HG03045 (cell line): ENCODE data around the gene C16orf96.

Experiments used
- ATAC-seq: cut with Tn5 transposase; IDR thresholded peaks from one replicate; pipeline ENCODE4 v1.9.1; 2021; ENCODE audit warnings: mild to moderate bottlenecking, moderate library complexity; ENCODE audit not compliant: unreplicated experiment

C16orf96 gene

DNA sequence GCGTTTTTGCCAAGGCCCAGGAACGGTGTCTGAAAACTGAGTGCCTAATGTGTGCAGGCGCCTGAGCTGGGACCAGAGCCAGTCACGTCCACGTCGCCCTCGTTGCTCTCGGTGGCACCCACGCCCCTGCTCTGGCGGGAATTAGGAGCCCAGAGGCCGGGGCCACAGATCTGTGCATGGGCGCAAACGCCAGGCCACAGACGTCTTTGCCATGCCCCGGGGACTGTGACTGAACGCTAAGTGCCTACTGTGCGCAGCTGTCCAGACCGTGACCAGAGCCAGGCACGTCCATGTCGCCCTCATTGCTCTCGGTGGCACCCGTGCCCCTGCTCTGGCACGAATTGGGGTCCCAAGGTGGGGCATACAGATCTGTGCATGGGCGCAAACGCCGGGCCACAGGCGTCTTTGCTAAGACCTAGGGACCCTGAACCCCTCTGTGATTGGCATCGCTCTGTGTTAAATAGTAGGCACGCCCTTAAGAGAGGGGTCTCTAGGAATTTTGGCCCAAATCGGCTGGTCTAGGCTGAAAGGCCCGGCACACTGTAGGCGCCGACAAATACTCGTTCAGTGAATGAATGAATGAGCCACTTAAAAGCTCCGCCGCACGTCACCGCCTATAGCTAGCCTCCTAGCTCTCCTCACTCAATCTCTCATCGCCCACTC, 59.4 kb downstream of the C16orf96 start:
- no peak for ATAC-seq

DNA sequence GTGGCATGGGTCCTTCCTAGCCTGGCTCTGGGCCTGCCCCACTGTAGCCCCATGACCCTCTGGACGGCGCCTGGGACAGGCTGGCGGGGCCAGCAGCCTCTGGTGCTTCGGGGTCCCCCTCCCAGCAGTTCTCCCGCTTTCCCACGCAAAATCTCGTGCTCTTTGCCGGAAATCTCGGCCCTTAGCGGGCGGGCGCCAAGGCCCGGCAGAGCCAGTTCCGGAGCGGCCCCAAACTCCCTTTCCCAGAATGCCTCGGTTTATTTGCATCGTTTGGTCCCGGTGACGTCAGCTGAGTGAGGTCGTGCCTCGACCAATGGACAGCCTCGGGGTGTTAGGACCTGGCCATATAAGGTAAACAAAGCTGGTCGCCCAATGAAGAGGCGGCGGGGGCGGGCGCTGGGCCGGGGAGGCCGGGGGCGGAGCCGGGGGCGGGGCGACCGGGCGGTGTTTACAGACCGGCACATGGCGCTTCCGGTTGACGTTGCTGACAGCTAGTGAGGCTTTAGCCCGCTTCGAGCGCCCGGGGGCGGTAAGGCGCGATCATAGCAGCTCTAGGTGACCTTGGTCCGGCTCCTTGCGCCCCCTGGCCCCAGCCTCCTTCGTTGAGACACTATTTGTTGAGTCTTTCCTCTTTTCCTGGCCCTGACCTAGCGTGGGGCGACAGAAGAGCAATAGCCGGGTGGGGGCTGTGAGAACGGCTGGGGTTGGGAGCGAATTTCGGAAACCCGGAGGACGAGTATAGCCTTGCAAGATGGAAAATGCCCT, 60.1 kb downstream of the C16orf96 start:
- peak; percentile 76 for ATAC-seq

DNA sequence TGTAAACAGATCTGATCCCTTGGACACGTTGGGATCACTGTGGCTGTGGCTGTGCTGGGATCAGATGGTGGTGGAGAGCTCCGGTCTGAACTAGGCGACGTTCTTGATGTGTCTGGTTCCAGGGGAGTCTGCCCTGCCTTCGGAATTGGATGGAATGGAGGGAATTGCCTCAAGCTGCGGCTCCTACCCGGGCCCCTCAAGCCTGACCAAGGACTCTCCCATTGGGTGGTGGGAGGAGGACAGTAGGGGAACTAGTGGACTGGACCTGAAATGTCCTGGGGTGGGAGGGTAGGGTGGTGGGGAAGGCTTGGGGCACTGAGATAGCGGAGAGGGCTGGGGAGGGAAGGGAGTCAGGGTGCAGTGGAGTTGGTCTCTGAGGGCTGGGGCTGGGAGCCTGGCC, 61.7 kb downstream of the C16orf96 start:
- no peak for ATAC-seq

DNA sequence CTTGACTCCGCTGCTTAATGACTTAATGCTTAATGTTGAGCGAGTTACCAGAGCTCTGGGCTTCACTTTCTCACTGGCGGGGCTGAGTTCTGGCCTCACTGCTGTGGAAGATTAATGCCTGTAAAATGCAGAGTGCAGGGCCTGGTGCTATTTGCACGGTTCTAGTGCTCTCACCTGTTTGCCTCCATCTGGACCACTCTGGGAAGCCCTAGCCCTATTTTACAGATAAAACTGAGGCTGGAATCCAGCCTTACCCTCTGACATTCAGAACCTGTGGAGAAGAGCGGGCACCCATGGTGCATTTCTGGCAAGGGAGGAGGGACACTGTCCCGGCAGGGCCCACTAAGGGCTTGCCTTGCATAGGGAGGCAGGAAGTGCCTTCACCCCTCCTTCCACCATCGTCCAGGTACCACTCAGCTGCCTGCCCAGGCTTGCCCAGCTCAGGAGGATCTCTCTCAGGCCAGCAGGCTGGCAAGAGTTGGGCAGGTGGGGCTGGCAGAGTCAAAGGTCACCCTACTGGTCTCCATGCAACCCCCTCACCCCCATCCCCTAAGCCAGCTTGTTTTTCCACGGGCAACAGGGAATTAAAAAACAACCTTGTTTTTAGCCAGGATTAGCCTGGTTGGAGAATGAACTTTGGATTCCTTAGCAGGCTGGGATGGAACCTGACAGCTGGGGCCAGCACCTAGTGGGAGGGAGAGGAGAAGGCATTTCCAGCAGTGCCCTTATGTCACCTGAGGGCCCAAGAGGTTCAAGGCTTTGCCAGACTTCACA, 62.7 kb downstream of the C16orf96 start:
- no peak for ATAC-seq

DNA sequence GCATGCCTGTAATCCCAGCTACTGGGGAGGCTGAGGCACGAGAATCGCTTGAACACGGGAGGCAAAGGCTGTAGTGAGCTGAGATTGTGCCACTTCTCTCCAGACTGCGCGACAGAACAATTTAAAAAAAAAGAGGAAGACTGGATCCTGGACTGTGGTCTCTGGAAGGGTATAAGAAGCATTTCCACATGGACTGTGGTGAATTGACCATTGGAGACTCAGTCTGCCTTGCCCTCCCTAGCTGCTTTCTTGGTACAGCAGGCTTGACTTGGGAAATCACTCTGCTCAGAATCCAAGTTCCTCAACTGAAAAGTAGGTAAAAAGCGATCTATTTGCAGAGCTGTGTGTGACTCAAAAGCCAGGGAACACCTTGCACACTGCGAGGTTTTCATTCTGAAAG, 67.5 kb downstream of the C16orf96 start:
- ATAC-seq, result no peak

DNA sequence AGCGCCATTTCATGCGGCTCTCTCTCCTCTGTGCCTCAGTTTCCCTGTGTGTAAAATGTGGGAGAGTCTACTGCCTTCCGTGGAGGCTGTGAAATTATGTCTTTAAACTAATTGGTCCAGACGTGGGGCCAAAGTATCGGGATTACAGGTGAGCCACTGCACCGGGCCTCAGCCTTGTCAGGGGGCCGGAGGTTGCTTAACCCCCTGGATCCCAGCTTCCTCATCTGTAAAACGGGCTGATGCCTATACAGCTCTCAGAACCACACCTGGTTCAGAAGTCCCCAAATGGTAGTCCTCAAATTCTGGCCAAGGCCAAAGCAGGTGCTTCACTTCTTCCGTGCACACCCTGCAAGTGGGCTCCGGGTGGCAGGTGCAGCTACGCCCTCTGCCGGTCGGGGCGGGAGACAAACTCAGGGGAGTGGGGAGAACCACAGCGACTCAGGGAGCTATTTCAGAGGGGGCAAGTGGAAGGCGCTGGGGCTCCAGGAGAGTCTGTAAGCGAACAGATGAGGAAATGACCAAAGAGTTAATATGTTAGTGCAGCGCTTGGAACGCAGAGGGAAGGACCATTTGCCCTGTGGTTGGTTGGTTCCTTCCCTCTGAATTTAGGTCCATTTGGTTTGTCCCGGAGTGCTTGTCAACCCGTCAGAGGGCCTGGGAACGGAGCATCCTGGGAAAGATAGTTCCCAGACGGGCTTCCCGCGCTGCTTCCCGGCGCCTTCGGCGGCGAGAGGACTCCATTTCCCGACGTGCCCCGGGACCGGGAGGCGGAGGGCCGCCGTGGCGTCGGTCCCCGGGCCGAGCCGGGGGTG, 68.1 kb downstream of the C16orf96 start, which contains the start of gene MGRN1:
MGRN1 (plus strand) TSS at position 812 of the 812 bp plus-strand sequence. CDS start 135 bp downstream, outside the sequence.
- peak; percentile 74 for ATAC-seq

DNA sequence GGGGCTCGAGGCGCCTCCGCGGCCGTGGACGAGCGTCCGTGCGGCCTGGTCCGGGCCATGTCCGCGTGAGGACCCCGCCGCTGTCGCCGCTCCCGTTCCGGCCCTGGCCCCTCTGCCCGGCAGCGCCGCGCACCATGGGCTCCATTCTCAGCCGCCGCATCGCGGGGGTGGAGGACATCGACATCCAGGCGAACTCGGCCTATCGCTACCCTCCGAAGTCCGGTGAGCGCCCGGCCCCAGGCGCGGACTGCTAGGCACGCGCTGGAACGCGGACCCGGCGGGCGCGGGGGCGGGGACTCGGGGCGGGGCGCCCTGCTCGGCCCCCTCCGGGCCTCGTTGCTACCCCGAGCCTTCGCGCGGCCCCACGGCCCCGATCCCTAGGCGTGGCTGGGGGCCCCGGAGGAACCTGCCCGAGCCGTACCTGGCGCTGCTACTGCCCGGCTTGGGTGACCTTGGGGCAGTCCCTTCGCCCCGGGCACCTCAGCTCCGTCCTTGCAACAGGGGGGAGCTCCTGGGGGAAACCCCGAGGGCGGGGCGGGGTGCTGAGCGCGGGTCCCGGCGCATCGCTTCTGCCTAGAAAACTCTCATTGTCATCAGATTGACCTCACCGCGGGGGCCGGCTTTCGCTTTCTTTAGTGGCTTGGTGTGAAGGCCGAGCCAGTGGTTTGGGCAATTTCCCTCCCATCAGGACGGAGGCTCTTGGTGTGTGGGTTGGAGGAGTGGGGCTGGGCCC, 68.9 kb downstream of the C16orf96 start:
- ATAC-seq, result peak; percentile 57

DNA sequence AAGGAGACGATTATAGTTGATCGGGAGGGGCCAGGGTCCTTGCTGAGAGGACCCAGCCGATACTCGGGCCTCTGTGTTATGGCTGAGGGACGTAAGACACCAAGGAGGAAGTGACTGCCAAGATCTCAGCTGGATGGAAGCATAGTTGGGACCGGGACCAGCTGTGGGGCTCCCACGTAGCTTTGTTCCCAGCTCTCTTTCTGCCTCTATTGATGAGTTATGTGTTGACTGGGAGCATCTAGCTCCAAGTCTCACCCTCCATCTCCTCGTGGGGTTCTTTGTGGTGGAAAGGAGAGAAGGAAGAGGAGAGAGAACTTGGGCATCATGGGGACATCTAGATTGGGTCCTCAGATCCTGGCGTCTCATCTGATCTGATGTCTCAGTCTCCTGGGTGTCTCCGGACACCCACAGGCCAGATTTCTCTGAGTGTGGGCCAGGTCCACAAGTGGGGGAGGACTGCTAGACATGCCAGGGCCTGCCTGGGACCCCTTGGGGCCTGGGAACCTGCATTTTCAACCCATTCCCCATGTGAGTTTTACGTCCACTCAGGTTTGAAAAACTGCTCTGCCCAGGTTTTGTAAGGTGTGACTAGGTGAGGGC, 69.5 kb downstream of the C16orf96 start:
- no peak for ATAC-seq

DNA sequence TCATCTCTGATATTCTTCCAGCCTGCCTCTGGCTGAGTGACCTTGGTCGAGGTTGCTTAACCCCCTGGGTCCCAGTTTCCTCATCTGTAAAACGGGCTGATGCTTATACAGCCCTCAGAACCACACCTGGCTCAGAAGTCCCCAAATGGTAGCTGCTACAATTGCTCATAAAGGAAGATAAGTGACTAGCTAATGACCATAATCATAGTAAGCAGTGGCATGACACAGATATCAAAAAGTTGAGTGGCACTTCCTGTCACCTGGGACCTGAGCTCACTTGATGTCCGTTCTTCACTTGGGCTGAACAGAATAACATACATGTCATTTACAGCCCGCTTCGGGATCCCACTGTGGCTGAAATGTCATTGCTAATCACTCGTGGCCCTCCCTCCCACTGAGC, 70.3 kb downstream of the C16orf96 start:
- ATAC-seq, result no peak

DNA sequence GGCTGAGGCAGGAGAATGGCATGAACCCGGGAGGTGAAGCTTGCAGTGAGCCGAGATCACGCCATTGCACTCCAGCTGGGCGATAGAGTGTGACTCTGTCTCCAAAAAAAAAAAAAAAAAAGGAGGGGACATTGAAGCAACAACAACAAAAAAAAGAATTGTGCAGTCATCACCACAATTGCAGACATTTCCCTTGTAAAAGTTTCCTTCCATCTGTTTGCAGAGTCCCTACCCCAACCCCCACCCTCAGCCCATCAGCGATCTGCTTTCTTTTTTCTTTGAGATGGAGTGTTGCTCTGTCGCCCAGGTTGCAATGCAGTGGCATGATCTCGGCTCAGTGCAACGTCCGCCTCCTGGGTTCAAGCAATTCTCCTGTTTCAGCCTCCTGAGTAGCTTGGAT, 72.1 kb downstream of the C16orf96 start:
- ATAC-seq, result no peak

DNA sequence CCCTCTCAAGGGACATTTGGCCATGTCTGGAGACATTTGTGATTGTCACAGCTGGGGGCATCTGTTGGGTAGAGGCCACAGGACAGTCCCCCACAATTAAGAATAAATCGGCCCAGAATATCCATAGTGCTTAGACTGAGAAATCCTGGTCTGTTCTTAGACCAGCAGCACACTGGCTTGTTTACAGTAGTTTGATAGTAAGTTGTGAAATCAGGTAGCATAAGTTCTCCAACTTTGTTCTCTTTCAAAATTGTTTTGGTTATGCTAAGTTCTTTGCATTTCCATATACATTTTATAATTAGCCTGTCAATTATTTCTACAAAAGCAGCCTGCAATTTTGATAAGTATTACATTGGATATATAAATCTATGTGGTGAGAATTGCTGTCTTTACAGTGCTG, 75.3 kb downstream of the C16orf96 start:
- ATAC-seq, result no peak

DNA sequence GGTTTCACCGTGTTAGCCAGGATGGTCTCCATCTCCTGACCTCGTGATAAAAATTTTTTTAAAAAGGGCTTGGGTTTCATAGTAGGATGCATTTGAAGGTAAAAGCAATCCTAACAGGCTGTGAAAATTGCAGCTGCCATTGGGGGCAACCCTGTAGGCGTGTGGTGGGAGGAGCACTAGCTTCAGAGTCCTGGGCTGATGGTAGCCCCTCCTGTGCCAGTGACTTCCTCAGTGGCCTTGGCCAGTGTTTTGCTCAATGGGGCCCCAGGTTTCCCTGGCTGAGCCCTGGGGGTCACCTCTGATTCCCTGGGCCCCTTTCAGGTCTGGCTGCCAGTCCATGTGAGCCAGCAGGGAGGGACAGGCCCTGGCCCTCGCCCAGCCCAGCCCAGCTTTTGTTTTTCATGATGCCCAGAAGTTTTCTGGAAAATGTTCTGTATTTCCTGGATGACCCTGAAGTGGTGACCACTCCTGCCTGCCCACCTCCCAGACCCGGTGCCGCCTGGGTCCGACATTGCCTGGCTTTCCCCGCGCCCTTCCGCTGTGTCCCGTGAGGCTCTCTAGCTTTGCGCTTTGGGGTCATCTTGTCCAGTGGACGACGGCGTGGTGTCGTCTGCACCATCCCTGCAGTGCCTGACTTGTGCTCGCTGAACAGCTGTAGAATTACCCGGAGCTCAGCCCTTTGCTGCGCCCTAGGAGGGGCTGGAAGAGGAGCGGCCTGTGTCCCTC, 77.9 kb downstream of the C16orf96 start:
- no peak for ATAC-seq

DNA sequence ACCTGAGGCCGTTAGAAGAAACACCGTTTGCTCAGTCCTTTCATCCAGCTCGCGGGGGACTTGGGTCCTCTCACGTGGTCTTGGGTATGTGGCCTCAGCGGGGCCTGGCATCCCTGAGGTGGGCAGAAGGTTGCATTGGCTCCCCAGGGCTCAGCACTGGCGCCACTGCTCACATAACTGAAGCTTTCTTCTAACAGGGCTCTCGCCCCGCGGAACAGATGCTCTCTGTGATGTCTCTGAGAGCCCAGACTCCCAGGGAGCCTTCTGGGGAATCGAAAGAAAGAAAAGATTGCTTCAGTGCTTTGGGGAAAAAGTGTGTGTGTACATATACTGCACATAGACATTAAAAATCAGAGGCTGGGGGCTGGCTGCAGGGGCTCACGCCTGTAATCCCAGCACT, 78.6 kb downstream of the C16orf96 start:
- ATAC-seq, result no peak

DNA sequence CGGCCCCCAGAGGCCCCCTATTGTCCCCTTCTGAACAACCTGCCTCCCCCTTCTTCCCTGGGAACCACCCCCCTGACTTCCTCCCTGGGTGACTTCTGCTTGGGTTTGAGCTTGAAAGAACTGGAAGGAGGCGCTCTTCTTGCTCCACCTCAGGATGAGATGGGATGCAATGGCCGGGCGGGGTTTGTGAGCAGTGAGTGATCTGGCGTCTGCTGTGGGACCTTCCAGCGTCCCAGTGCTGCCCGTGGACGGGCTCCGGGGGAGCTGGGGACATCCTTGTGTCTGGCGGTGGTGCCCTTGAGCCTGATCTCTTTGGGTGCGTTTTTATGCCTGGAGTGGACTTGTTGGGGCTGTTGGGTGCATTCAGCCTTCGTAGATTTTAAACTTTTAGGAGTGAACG, 80.1 kb downstream of the C16orf96 start:
- no peak for ATAC-seq

DNA sequence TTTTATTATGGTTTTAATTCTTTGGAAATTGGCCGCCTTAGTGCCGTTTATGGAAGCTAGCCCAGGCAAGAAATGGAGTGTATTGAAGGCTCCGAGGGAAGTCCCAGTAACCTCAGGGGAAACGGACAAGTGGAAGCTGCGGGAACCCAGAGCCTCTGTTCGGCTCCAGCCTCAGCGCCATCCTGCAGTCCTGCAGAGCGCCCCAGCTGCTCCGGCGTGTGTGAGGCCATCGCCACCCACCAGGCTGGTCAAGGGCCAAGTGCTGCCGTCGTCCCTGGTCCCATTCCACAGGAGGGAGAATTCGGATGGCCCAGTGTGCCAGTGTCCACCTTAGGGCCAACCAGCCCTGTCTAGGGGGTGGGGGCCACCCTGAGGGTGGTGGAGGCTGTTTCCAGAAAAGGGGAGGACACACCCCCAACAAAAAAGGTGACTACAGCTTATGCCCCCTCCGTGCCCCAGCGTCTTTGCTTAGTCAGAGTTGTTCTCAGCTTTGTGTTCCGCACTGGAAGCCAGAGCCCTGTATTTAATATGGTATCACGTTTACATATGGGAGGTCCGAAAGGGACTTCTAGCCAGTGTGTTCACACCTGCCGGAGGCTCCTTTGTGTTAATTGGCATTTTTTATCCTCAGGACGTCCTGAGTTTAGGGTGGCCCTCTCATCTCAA, 81.5 kb downstream of the C16orf96 start:
- ATAC-seq, result no peak

DNA sequence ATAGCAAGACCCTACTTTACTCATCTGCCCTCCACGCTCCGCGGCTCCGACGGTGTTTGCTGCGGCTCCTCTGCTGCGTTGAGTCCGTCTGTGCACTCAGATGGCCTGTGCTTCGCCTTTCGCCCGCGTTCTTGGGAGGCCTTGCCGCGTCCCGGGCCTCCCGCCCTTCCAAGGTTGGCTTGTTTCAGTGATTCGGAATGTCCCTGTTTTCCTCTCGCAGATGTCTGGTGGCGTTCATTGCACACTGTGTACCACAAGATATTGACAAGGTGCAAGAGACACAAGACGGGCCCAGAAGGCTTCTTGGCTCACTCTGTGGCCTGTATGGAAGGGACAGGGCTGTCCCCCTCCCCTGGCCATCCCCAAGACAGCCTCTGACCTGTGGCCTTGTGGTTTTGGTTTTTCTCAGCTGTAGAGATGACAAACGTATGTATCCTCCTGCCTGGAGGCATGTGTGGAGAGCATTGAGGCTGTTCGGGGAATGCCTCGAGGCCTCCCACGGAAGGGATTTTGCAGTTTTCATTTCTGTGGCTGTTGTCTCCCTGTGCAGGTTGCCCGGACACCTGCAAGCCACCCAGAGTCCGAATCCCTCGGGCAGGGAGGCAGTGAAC, 83.9 kb downstream of the C16orf96 start:
- no peak for ATAC-seq

DNA sequence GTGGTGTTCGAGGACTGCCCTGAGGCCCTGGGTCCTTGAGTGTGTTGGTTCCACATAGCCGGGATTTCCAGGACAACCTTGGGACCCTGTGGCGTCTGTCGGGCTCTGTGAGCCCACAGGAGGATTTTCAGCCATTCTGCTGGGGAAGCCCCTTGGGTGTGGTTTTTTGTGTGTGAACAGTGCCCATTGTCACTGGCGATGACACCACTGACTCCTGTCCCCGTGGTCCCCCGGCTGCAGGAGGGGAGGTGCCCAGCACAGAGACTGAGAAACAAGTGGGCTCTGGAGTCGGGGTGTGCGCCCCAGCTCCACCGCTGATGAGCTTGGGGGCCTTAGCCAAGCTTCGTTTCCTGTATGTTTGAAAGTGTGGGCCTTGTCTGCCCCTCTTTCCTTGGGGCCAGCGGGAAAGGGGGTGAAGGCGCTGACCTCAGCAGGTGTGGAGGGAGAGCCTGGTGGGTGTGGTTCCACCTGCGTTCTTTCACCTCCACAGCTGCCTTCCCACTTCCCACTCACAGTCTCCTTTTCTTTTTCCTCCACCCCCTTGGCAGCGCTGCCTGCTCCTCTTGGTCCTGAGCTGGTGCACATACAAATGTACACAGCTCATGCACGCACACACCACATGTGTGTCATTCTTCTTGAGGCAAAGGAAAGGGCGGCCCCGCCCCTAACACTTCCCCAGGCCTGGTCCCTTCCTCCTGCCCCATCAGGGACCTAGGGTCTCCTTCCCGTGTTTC, 84.6 kb downstream of the C16orf96 start:
- no peak for ATAC-seq

DNA sequence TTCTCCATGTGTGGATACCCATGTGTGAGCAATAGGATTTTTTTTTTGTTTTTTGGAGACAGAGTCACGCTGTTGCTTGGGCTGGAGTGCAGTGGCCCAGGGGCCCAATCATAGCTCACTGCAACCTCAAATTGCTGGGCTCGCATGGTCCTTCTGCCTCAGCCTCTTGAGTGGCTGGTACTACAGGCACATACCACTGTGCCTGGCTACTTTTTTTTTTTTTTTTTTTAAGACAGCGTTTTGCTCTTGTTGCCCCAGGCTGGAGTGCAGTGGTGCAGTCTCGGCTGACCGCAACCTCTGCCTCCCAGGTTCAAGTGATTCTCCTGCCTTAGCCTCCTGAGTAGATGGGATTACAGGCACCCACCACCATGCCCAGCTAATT, 85.2 kb downstream of the C16orf96 start:
- ATAC-seq, result no peak
